ENCODE results near the gene PTPN4. TPM values are rescaled to one million over a fixed set of nuclear protein-coding genes. Genes with fewer than 3 reads are reported as not detected.
"Not testable (repeated sequence)": the region's sequence is repeated elsewhere in the genome, so short reads cannot be mapped to it uniquely, and the experiment has no call there.

The PTPN4 gene
- total RNA-seq, 2 experiments from 2014 or later = 49.3 to 50.6 TPM

GRCh38 chr2:119803101-119803500, 43.4 kb downstream of the PTPN4 start:
- intact Hi-C loops (cut with micrococcal nuclease; ENCODE audit: unreplicated experiment) = no loop called here
- DNase-seq (ENCODE audit: low spot score) = no peak
- Histone ChIP-seq H3K27ac (ENCODE audit: low read depth, low read length, poor library complexity, severe bottlenecking) (no peak overlapping the region), H3K79me2 (ENCODE audit: insufficient read depth, low read depth, low read length) (peaks cover 14% of the 10 kb centered on the region; the same call in 1 of the 2 replicates), H4K20me1 (ENCODE audit: insufficient read depth, low read length) (0 out of 2 replicates have a peak, but pooled peaks cover 3% of the 10 kb centered on the region), H3K4me2 (ENCODE audit: low read length) (no peak overlapping the region), H2AFZ (ENCODE audit: low read length) (no peak overlapping the region), H3K4me3 (ENCODE audit: low read depth, low read length, poor library complexity, severe bottlenecking) (no peak overlapping the region), H3K9me2 (ENCODE audit: insufficient read depth, low read length) (no peaks in the 10 kb centered on the region), H3K36me3 (ENCODE audit: insufficient read depth, low read length) (no peaks in the 10 kb centered on the region), H3K4me1 (ENCODE audit: insufficient read depth, low read length, poor library complexity, severe bottlenecking) (no peaks in the 10 kb centered on the region), H3K9me3 (ENCODE audit: low read length) (0 out of 2 replicates have a peak, but pooled peaks cover 8% of the 10 kb centered on the region)
- ChIA-PET POLR2A (interaction anchor here (0.6 to 1.5 kb wide), 6 partner anchors 11 to 1585 kb away, joined by 3 read pairs; no protein-coding TSS in a partner anchor), CTCF (ENCODE audit: unreplicated experiment) (no interaction called here)
- no peak for TF ChIP-seq EZH2phosphoT487 (IDR thresholded peaks at IDR 0.05; ENCODE audit: borderline replicate concordance, low read depth, low read length)
- BruUV-seq (replicated peaks) = no TSS peak

GRCh38 chr2:119804409-119804808, 44.7 kb downstream of the PTPN4 start:
- H3K79me2 ChIP-seq (ENCODE audit: insufficient read depth, low read depth, low read length) = peaks cover 14% of the 10 kb centered on the region; the same call in 1 of the 2 replicates
- H4K20me1 ChIP-seq (ENCODE audit: insufficient read depth, low read length); H3K27ac ChIP-seq (ENCODE audit: low read depth, low read length, poor library complexity, severe bottlenecking); H3K36me3 ChIP-seq (ENCODE audit: insufficient read depth, low read length); H3K9me2 ChIP-seq (ENCODE audit: insufficient read depth, low read length); intact Hi-C loops (cut with micrococcal nuclease; ENCODE audit: unreplicated experiment); H2AFZ ChIP-seq (ENCODE audit: low read length); H3K9me3 ChIP-seq (ENCODE audit: low read length); DNase-seq (ENCODE audit: low spot score); H3K4me1 ChIP-seq (ENCODE audit: insufficient read depth, low read length, poor library complexity, severe bottlenecking); BruUV-seq (replicated peaks); H3K4me2 ChIP-seq (ENCODE audit: low read length); H3K4me3 ChIP-seq (ENCODE audit: low read depth, low read length, poor library complexity, severe bottlenecking); CTCF ChIA-PET (ENCODE audit: unreplicated experiment): not testable (repeated sequence)
- POLR2A ChIA-PET = interaction anchor here (0.9 kb wide), 1 partner anchor 16 kb away, joined by 4 read pairs; no protein-coding TSS in a partner anchor

- CTCF ChIA-PET (ENCODE audit: unreplicated experiment) = no interaction called here
- peaks cover 5% of the 10 kb centered on the region; the same call in 1 of the 2 replicates for H3K79me2 ChIP-seq (ENCODE audit: insufficient read depth, low read depth, low read length)
Observed at GRCh38 chr2:119808516-119809147, 48.9 kb downstream of the PTPN4 start.

More at GRCh38 chr2:119808516-119809147, 48.9 kb downstream of the PTPN4 start:
- Histone ChIP-seq H3K9me3 (ENCODE audit: low read length) (0 out of 2 replicates have a peak, but pooled peaks cover 1% of the 10 kb centered on the region), H3K36me3 (ENCODE audit: insufficient read depth, low read length) (peaks cover 9% of the 10 kb centered on the region; the same call in 1 of the 2 replicates), H3K4me2 (ENCODE audit: low read length) (no peak overlapping the region), H3K4me1 (ENCODE audit: insufficient read depth, low read length, poor library complexity, severe bottlenecking) (no peaks in the 10 kb centered on the region), H4K20me1 (ENCODE audit: insufficient read depth, low read length) (no peaks in the 10 kb centered on the region), H3K27ac (ENCODE audit: low read depth, low read length, poor library complexity, severe bottlenecking) (no peak overlapping the region), H3K9me2 (ENCODE audit: insufficient read depth, low read length) (no peaks in the 10 kb centered on the region), H3K4me3 (ENCODE audit: low read depth, low read length, poor library complexity, severe bottlenecking) (no peak overlapping the region), H2AFZ (ENCODE audit: low read length) (no peak overlapping the region)
- DNase-seq (ENCODE audit: low spot score) = no peak
- TF ChIP-seq CTCF (conservative IDR thresholded peaks at IDR 0.05; ENCODE audit: low read length) = no peak
- no peak for TF ChIP-seq EZH2phosphoT487 (IDR thresholded peaks at IDR 0.05; ENCODE audit: borderline replicate concordance, low read depth, low read length)
- POLR2A ChIA-PET = no interaction called here
- intact Hi-C loops (cut with micrococcal nuclease; ENCODE audit: unreplicated experiment) = no loop called here
- no TSS peak for BruUV-seq (replicated peaks)

All from OCI-LY7 (cell line).